ENCODE data around the gene SSC4D. TPM values are rescaled to one million over a fixed set of nuclear protein-coding genes. Genes with fewer than 3 reads are reported as not detected.
"Not testable (repeated sequence)": the region's sequence is repeated elsewhere in the genome, so short reads cannot be mapped to it uniquely, and the experiment has no call there.

Gene SSC4D
- total RNA-seq, 1 donor from 2014 or later = 0.92 TPM

DNA sequence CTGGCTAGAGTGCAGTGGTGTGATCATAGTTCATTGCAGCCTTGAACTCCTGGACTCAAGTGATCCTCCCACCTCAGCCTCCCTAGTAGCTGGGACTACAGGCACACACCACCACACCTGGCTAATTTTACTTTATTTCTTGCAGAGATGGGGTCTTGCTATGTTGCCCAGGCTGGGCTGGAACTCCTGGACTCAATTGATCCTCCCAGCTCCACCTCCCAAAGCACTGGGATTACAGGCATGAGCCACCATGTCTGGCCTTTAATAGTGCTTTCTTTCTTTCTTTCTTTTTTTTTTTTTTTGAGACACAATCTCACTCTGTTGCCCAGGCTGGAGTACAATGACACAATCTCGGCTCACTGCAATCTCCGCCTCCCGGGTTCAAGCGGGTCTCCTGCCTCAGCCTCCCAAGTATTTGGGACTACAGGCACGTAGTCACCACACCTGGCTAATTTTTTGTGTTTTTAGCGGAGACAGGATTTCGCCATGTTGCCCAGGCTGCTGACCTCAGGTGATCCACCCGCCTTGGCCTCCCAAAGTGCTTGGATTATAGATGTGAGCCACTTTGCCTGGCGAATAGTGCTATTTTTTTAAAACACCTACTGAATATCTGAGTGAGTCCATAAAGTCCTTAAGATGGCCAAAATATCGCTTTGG is 8.3 kb upstream of the SSC4D start:
- ATAC-seq = not testable (repeated sequence)

DNA sequence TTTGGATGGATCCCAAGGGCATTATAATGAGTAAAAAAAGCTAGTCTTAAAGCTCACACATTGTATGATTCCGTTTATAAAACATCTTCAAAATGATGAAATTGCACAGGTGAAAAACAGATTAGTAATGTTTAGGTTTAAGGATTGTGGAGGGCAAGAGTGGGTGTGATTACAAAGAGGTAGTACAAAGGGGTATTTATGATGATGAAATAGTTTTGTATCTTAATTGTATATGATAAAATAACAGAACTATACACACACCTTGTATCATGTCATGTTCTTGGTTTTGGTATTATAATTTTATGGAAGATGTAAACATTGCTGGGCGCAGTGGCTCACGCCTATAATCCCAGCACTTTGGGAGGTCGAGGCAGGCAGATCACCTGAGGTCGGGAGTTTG is 2.8 kb upstream of the SSC4D start:
- ATAC-seq = no peak

DNA sequence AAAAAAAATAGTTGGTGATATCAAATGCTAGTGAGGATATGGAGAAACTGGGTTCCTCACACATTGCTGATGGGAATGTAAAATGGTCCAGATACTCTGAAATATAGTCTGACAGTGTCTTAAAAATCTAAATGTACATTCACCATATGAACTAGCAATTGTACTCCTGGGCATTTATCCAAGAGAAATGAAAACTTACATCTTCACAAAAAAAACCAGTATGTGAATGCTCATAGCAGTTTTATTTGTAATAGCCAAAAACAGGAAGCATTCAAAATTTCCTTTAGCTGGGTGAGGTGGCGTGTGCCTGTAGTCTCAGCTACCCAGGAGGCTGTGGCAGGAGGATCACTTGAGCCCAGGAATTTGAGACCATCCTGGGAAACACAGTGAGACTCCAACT is 2.1 kb upstream of the SSC4D start:
- no peak for ATAC-seq

DNA sequence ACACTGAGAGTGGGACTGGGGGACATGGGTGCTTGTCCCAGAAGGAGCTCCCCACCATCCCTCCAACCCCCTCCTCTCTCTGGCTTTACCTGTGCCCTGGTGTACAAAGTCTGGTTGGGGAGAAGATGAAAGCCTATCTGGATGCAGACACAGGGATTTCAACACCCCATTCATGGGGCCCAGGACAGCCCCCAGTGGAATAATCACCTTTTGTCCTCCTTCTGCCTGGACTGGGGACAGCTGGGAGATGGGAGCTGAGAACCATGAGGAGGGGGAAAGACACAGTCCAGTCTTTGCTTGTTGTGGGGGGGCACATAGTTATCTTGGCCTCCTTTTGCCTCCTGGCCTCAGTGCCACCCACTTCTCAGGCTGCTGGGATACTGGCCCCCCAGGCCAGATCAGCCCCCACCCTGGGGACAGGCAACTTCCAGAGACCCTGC is 1.4 kb downstream of the SSC4D start:
- ATAC-seq = no peak

DNA sequence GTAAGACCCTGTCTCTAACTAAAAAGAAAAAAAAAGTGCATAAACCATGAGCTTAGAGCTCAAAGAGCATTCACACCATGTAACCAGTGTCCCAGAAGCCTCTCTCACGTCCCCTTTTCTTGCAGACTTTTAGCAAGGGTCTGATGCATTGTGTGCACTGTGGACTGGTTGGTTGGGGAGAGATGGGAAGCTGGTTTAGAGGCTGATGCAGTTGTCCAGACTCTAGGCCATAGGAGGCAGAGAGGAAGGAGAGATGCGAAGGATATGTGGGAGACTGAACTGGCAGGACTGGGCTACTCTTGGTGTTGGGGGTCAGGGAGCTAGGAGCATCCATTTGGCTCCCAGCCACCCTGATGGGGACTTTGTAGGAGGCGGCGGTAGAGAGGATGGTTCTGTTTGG is 1.8 kb downstream of the SSC4D start:
- no peak for ATAC-seq

DNA sequence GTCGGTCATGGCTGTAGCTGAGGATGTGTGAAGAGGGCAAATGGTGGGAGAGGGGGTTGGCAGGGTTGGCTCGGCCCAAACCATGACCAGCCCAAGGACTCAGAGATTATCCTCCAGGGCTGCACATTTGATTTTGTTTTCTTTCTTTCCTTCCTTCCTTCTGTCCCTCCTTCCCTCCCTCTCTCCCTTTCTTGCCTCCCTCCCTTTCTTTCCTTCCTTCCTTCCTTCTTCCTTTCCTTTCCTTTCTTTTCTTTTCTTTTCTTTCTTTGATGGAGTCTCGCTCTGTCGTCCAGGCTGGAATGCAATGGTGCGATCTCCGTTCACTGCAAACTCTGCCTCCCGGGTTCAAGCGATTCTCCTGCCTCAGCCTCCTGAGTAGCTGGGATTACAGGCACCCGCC is 3.8 kb downstream of the SSC4D start:
- no peak for ATAC-seq

DNA sequence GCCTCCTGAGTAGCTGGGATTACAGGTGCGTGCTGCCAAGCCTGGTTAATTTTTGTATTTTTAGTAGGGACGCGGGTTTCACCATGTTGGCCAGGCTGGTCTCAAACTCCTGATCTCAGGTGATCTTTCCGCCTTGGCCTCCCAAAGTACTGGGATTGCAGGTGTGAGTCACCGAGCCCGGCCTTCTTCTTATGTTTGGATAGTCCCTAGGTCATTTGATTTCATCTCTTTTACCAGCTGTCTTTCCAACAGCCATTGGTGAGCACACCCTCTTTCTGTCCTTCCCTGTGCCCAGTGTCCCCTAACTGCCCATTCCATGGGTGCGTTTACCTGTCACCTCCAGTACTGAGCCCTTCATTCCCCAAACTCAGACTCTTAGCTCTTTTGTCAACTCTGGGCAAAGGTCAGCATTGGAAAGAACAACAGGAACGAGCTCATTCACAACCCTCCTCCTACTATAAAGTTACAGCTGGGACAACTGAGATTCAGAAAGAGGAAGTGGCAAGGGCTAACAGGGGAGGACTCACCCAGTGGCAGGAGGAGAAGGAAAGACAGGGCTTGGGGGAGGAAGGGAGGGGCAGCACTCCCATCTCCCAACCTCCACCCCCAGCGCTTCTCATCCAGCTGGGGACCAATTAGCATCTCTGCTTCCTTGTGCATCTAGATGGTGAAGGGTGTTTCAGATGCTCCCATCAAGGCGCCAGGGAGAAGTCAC is 5.6 kb downstream of the SSC4D start:
- no peak for ATAC-seq

DNA sequence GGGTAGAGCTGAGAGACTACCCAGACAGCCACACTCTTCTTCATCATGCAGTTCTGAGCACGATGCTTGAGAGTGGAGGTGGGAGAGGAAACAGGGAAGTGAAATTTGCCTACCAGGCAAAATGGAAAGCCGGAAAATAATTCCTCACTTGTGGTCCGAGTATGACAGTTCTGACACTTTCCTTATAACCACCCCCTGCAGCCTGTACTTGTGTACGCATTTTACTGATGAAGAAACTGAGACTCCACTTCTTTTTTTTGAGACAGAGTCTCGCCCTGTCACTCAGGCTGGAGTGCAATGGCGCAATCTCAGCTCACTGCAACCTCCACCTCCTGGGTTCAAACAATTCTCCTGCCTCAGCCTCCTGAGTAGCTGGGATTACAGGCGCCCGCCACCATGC is 6.4 kb downstream of the SSC4D start:
- not testable (repeated sequence) for ATAC-seq

DNA sequence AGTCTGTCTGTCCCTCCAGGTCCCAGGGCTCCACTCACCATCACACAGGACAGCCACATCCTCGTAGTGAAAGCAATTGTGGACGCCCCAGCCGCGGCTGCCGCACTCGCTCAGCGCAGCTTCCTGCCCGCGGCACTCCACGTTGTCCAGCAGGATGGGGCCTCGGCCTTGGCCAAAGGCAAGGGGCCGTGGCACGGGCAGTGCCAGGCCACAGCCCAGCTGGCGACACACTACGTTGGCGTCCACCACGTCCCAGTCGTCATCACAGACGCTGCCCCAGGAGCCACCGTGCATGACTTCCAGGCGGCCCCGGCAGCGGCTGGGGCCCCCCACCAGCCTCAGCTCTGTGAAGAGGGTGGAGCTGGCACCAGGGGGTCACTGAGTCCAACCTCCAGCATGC is 9.2 kb downstream of the SSC4D start:
- ATAC-seq = no peak

DNA sequence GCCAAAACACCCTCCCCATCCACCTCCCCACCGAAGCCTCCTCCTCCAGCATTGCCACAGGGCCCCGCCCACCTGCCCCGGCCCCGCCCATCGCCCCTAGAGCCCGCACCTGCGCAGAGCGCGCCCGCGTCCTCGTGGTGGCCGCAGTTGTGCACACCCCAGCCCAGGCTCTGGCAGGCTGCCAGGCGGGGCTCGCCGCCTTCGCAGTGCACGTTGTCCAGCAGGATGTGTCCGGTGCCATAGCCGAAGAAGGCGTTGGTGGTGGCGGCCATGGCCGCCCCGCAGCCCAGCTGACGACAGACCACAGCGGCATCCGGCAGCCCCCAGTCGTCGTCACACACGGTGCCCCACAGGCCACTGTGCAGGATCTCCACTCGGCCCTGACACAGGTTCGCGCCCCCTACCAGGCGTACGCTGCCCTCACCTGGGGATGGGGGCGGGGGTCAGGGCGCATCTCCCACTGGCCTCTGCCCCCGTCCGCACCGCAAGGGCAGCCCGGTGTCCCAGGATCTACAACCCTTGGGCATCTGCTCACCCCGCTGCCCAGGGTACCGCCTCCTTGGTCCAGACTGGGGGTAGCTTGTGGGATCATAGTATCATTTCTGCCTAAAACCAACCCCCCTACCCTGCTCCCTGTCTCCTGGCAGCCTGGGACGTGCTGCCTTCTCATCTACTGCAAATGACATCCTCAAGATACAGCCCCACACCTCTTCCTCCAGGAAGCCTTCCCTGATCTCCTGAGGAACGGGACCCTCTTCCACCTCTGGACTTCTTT is 11.9 kb downstream of the SSC4D start:
- ATAC-seq = peak; percentile 58

DNA sequence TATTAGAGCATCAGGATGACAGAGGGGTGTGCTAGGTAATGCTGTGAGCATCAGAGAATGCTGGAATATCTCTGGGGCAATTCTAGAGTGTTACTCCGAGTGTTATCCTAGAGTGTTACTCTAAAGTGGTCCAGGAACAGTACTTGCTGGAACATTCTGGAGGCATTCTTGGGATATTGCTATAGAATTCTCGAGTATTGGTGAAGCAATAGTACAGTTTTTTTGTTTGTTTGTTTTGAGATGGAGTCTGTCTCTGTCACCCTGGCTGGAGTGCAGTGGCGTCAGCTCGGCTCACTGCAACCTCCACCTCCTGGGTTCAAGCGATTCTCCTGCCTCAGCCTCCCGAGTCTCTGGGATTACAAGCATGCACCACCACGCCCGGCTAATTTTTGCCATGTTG is 12.6 kb downstream of the SSC4D start:
- no peak for ATAC-seq

DNA sequence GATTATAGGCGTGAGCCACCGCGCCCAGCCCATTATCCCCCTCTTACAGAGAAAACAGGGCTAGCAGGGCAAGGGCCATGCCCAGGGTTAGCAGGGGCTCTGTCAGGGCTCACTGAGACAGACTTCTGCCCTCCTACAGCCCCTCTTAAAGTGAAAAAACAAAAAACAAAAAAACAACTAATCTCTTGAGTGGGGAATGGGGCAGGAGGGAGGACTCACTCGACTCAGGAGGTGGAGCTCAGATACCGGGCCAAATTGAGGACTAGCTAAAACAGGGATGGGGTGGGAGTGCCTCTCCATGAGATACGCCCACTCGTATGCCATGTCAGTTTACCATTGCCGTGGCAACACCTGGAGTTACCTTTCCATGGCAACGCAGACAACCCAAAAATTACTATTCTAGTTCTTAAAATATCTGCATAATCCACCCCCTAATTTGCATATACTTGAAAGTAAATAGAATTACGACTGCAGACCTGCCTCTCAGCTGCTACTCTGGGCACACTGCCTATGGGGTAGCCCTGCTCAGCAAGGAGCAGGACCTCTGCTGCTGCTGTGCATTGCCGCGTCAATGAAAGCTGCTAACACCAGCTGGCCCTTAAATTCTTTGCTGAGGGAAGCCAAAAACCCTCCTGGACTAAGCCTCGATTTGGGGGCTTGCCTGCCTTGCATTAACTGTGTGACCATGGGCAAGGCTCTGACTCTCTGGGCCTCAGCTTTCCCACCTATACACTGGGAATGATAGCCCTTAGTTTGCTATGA is 13.4 kb downstream of the SSC4D start:
- no peak for ATAC-seq

DNA sequence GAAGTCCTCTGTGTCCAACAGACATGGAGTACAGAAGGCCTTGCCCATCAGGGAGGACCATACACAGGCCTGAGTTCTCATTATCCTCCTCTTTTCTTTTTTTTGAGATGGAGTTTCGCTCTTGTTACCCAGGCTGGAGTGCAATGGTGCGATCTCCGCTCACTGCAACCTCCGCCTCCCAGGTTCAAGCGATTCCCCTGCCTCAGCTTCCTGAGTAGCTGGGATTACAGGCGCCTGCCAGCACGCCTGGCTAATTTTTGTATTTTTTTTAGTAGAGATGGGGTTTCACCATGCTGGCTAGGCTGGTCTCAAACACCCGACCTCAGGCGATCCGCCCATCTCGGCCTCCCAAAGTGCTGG is 13.9 kb downstream of the SSC4D start:
- not testable (repeated sequence) for ATAC-seq

DNA sequence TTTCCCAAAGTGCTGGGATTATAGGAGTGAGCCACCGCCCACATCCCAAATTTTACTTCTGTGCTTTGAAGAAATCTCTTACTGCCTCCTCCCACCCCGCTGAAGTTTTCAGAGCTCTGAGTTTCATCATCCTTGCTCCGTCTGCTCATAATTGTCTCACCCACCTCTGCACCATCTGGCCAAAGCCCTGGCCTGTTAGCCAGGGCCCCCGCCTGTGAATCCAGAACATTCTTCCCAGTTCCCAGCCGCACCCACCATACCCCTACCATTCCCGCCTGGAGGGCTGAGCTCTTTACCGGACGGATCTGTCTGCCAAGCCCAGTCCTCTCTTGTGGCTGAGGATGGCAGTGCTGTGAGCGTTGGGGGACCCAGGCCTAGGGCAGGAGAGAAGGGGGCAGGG is 14.5 kb downstream of the SSC4D start:
- no peak for ATAC-seq

DNA sequence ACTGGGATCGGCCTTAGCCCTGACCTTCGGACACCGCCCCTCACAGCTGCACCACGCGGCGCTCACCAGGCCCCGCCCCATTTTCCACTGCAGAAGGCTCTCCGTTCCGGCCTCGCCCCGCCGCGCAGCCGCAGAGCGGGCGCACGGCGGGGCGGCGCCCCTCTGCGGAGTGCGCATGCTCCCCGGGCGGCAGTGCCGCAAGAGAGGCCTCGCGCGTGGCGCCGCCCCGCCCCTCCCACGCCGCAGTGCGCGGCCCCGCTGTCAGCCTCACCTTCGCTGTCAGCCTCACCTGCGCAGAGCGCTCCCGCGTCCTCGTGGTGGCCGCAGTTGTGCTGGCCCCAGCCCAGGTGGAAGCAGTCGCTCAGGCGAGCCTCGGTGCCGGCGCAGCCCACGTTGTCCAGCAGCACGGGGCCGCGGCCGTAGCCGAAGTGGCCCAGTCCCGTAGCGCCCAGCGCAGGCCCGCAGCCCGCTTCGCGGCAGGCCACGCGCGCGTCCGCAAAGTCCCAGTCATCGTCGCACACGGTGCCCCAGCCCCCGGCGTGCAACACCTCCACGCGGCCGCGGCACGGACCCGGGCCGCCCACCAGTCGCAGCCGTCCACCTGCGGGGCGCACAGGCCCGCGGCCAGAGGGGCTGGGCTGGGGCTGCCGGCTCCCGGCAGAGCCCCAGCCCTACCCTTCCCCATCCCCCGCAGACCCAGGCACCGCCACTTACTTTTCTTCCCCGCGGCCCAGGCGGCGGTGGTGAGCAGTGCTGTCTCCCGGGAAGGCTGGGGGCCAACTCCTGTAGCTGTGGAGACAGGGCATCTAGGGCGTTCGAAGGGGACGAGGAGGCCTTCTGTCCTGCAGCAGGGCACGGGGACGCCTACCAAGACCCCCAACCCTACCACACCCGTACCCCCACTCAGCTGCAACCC is 16.1 kb downstream of the SSC4D start:
- ATAC-seq = peak; percentile 94

DNA sequence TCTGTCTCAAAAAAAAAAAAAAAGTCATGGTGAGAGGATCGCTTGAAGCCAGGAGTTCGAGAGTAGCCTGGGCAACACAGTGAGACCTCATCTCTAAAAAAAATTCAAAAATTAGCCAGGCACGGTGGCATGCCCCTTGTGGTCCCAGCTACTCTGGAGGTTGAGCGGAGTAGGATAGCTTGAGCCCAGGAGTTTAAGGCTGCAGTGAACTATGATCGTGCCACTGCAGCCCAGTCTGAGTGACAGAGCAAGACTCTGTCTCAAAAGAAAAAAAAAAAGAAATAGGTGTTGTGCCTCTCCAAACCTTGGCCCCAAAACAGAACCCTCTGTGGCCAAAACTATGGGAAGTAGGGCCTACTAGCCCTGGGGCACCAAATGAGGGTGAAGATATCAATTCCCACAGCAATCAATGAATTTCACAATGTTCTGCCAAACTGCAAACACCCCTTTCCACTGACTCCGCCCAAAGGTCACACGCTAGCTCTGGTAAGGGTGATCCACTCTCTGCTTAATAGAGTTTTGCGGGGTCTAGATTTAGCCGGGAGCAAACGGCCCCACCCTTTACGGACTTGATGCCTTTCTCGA is 16.9 kb downstream of the SSC4D start:
- ATAC-seq = no peak

DNA sequence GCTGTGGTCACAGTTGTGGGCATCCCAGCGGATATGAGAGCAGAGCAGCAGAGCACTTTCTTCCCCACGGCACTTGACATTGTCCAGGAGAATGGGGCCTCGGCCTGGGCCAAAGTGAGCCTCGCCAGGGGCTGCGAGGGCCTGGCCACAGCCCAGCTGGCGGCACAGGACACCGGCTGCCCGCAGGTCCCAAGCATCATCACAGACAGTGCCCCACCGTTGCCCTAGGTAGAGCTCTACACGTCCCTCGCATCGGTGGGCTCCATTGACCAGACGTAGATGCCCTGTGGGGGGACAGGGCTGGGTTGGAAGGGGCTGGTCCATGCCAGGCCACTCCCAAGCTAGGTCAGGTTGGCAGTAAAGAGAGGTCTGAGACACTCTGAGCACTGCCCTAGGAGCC is 19.4 kb downstream of the SSC4D start:
- ATAC-seq = no peak

DNA sequence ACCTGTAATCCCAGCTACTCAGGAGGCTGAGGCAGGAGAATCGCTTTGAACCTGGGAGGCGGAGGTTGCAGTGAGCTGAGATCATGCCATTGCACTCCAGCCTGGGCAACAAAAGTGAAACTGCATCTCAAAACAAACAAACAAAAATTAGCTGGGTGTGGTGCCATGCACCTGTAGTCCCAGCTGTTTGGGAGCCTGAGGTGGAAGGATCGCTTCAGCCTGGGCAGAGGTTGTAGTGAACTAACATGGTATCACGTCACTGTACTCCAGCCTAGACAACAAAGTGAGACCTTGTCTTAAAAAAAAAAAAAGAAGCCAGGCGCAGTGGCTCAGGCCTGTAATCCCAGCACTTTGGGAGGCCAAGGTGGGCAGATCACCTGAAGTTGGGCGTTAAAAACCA is 21.7 kb downstream of the SSC4D start:
- not testable (repeated sequence) for ATAC-seq

DNA sequence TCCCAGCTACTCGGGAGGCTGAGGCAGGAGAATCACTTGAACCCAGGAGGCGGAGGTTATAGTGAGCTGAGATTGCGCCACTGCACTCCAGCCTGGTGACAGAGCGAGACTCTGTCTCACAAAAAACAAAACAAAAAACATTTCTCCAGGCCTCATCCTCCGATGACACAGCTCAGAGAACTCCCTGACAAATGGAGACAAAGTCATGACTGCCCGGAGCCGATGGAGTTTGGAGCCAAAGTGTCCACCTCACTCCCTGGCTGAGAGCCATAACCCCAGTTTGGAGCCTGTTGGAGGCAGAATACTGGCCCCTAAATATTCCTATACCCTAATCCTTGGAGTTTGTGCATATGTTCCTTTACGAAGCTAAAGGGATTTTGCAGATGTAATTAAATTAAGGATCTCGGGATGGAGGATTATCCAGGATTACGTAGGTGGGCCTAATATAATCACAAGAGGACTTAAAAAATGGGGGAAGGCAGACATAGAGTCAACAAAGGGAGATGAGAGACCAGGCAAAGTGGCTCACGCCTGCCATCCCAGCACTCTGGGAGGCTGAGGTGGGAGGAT is 22.7 kb downstream of the SSC4D start:
- ATAC-seq = no peak

DNA sequence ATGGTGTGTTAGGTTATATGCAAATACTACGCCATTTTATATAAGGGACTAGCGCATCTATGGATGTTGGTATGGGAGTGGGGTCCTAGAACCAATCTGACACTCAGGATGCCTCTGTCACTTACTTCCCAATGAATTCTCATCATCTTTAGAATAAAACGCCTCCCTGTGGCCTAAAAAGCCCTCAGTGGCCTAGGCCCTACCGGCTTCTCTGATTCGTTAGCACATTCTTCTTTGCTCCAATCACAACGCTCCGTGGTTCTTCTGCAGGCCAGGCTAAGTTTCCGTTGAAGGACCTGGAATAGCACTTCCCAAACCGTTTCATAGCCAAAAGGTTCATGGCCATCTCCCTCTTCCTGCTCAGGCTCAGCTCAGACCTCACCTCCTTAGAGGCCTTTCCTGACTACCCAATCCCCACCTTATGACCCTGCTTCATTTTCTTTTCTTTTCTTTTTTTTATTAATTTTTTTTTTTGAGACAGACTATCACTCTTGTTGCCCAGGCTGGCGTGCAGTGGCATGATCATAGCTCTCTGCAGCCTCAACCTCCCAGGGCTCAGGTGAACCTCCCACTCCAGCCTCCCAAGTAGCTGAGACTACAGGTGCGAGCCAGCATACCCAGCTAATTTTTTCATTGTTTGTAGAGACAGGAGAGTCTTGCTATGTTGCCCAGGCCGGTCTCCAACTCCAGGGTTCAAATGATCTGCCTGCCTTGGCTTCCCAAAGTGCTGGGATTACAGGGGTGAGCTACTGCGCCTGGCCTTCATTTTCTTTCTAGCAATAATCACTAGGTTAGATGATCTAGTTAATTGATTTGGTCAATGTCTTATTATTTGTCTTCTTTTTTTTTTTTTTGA is 26.2 kb downstream of the SSC4D start:
- ATAC-seq = no peak

Data from esophagus mucosa (tissue), 1 donor.